Nephron progenitor cell (in vitro differentiated cells): Measurements from ENCODE around the gene NPAS2.

ENCODE experiments used
- DNase-seq: peaks from one replicate; pipeline ENCODE4 v3.0.0; 2021
- H3K27ac Mint-ChIP-seq: 2 replicates; pipeline ENCODE4 v1.8.0; 2021; ENCODE audit warnings: mild to moderate bottlenecking, moderate library complexity, mixed read lengths
- H3K27me3 Mint-ChIP-seq: 2 replicates; pipeline ENCODE4 v1.8.0; 2021; ENCODE audit warnings: mild to moderate bottlenecking, low read depth, mixed read lengths; ENCODE audit not compliant: poor library complexity
- H3K36me3 Mint-ChIP-seq: 2 replicates; pipeline ENCODE4 v1.8.0; 2021; ENCODE audit warnings: low read depth, mixed read lengths
- H3K4me1 Mint-ChIP-seq: 2 replicates; pipeline ENCODE4 v1.8.0; 2021; ENCODE audit warnings: mixed read lengths
- H3K4me3 Mint-ChIP-seq: 2 replicates; pipeline ENCODE4 v1.8.0; 2021; ENCODE audit warnings: mild to moderate bottlenecking, moderate library complexity, mixed read lengths
- H3K9me3 Mint-ChIP-seq: 2 replicates; pipeline ENCODE4 v1.8.0; 2021; ENCODE audit warnings: mild to moderate bottlenecking, moderate library complexity, mixed read lengths
- CTCF ChIP-seq: fragments of 200-600 bp; sonication (generic); IDR thresholded peaks from 2 replicates; pipeline ENCODE4 v1.5.0; 2021; ENCODE audit warnings: antibody characterized with exemption

Gene NPAS2

DNA sequence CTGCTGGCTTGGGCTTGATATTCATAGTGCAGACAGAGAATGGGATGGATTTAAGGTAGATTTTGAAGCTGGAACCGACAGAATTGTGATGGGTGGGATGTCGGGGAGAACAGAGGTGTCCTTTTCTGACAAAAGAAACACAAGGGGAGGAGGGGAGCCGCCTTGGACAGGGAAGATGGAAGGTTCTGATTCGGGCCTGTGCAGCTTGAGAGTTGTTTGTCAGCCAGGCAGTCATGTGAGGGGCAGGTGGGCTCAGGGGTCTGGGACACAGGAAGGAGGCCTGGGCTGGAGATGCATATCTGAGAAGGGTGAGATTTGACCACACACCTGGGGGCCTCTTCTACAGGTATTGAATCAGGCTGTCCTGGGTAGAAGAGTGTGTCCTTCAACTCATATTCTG, 41.4 kb downstream of the NPAS2 start:
- Mint-ChIP-seq H3K4me1 (peaks cover 7% of the 10 kb centered on the region), H3K4me3 (no peak overlapping the region), H3K36me3 (no peaks in the 10 kb centered on the region), H3K9me3 (no peaks in the 10 kb centered on the region), H3K27me3 (peaks cover 10% of the 10 kb centered on the region), H3K27ac (no peak overlapping the region)
- no peak for DNase-seq
- no peak for TF ChIP-seq CTCF

DNA sequence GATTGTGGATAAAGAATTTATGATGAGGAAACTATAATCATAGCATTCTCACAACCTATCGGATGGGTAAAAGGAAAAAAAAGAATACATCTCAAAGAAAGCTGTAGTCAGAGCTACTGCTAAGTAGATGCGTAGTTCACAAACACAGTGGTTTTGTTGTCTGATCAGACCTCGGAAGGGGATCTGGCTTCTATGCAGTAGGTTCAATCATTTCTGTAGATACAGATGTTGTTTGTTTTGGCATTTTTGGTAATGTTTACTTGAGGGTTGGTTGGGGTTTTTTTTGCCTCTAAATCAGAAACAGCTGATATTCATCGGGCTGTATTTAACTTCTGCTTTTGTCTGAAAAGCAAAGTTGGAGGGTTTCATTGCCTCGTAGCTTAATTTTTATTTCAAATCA, 42.1 kb downstream of the NPAS2 start:
- Mint-ChIP-seq H3K36me3 (no peaks in the 10 kb centered on the region), H3K9me3 (peaks cover under 1% of the 10 kb centered on the region), H3K4me3 (no peak overlapping the region)

GRCh38 chr2:100865816-100866460, 46.0 kb downstream of the NPAS2 start:
- no peak for TF ChIP-seq CTCF
- Mint-ChIP-seq H3K27ac (no peak overlapping the region), H3K27me3 (peaks cover 7% of the 10 kb centered on the region), H3K4me1 (no peaks in the 10 kb centered on the region), H3K4me3 (no peak overlapping the region), H3K36me3 (no peaks in the 10 kb centered on the region), H3K9me3 (peaks cover 20% of the 10 kb centered on the region)
- no peak for DNase-seq

More for the DNA sequence above, 42.1 kb downstream of the NPAS2 start:
- no peak for DNase-seq
- peaks cover 10% of the 10 kb centered on the region for H3K27me3 Mint-ChIP-seq
- H3K27ac Mint-ChIP-seq, result no peak overlapping the region
- TF ChIP-seq CTCF, result no peak
- peaks cover 7% of the 10 kb centered on the region for H3K4me1 Mint-ChIP-seq

DNA sequence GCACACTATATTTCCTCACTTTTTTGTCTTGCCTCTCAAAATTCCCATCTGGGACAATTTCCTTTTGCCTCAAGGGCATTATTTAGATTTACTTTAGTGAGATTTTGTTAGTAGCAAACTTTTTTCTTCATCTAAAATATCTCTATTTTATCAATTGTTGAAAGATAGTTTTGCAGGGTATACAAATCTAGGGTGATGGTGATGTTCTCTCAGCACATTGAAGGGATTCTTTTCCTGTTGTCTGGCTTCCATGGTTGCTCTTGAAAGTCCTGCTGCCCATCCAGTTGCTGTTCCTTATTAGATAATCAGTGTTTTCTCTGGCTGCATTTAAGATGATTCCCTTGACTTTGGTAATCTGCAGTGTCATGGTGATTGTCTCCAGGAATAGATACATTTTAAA, 48.1 kb downstream of the NPAS2 start:
- no peak for TF ChIP-seq CTCF
- no peak overlapping the region for H3K27ac Mint-ChIP-seq
- H3K4me3 Mint-ChIP-seq, result no peak overlapping the region
- H3K4me1 Mint-ChIP-seq, result no peaks in the 10 kb centered on the region
- peaks cover 5% of the 10 kb centered on the region for H3K27me3 Mint-ChIP-seq
- peaks cover 20% of the 10 kb centered on the region for H3K9me3 Mint-ChIP-seq
- H3K36me3 Mint-ChIP-seq, result no peaks in the 10 kb centered on the region
- no peak for DNase-seq

GRCh38 chr2:100869120-100869519, 49.2 kb downstream of the NPAS2 start:
- Mint-ChIP-seq H3K36me3 (no peaks in the 10 kb centered on the region), H3K9me3 (peaks cover 20% of the 10 kb centered on the region), H3K27ac (no peak overlapping the region)

More at GRCh38 chr2:100869120-100869519, 49.2 kb downstream of the NPAS2 start:
- no peaks in the 10 kb centered on the region for H3K4me1 Mint-ChIP-seq
- peaks cover 4% of the 10 kb centered on the region for H3K27me3 Mint-ChIP-seq
- no peak overlapping the region for H3K4me3 Mint-ChIP-seq
- DNase-seq, result no peak
- no peak for TF ChIP-seq CTCF
